Subcutaneous abdominal adipose tissue (tissue), 5 donors: ENCODE results near the gene AP2M1.
A peak's percentile ranks its signal among the peaks of the same experiment; 100 is the strongest.

Source experiments
- H3K27ac ChIP-seq: one replicate; pipeline ENCODE4 v1.7.0; 2013; ENCODE audit warnings: low read depth, mild to moderate bottlenecking, inconsistent platforms, low read length, moderate library complexity
- H3K27me3 ChIP-seq, 5 donors: one replicate each; pipeline ENCODE4 v1.7.0; 2013; ENCODE audit warnings: low read length in 5 of 5, inconsistent platforms in 1 of 5; ENCODE audit not compliant: control insufficient read depth in 5 of 5, insufficient read depth in 4 of 5
- H3K36me3 ChIP-seq, 5 donors: one replicate each; pipeline ENCODE4 v1.7.0; 2013; ENCODE audit warnings: low read length in 5 of 5; ENCODE audit not compliant: control insufficient read depth in 5 of 5, insufficient read depth in 5 of 5
- H3K4me1 ChIP-seq, 5 donors: one replicate each; pipeline ENCODE4 v1.7.0; 2013; ENCODE audit warnings: low read length in 5 of 5, mild to moderate bottlenecking in 3 of 5, moderate library complexity in 1 of 5; ENCODE audit not compliant: control insufficient read depth in 5 of 5, insufficient read depth in 5 of 5
- H3K4me3 ChIP-seq, 5 donors: one replicate each; pipeline ENCODE4 v1.7.0; 2013; ENCODE audit warnings: low read length in 5 of 5, low read depth in 1 of 5
- H3K9ac ChIP-seq, 5 donors: one replicate each; pipeline ENCODE4 v1.7.0; 2013; ENCODE audit warnings: low read length in 5 of 5, mild to moderate bottlenecking in 4 of 5, moderate library complexity in 3 of 5
- H3K9me3 ChIP-seq, 5 donors: one replicate each; pipeline ENCODE4 v1.7.0; 2013; ENCODE audit warnings: low read length in 5 of 5; ENCODE audit not compliant: control insufficient read depth in 5 of 5
- donor health status: healthy.
- donor health status: healthy.
- donor health status: healthy.
- donor health status: healthy.
- donor health status: healthy.

Gene AP2M1

GRCh38 chr3:184176377-184177330 is 2.0 kb downstream of the AP2M1 start:
- Histone ChIP-seq H3K4me1 (peaks cover 17 to 67% (median 64%) of the 10 kb centered on the region in 5 donors), H3K27ac (peak overlapping the region; percentile 94)

GRCh38 chr3:184177331-184177731 is 2.7 kb downstream of the AP2M1 start:
- H3K27ac ChIP-seq = peak overlapping the region; percentile 94
- H3K4me3 ChIP-seq = peak overlapping the region in 4 of 5 donors; percentile 87 to 97 (median 96)
- H3K9me3 ChIP-seq = no peaks in the 10 kb centered on the region
- H3K4me1 ChIP-seq = peaks cover 17 to 60% (median 58%) of the 10 kb centered on the region in 5 donors
- H3K36me3 ChIP-seq = peaks cover 5 to 55% (median 51%) of the 10 kb centered on the region in 5 donors
- H3K27me3 ChIP-seq = no peaks in the 10 kb centered on the region
- peak overlapping the region; percentile 38 to 98 (median 89) for H3K9ac ChIP-seq

More at GRCh38 chr3:184176377-184177330, 2.0 kb downstream of the AP2M1 start:
- H3K9me3 ChIP-seq = no peaks in the 10 kb centered on the region
- H3K36me3 ChIP-seq = peaks cover 2 to 53% (median 50%) of the 10 kb centered on the region in 5 donors
- peak overlapping the region; percentile 87 to 97 (median 94) for H3K4me3 ChIP-seq
- H3K9ac ChIP-seq = peak overlapping the region; percentile 58 to 98 (median 93)
- no peaks in the 10 kb centered on the region for H3K27me3 ChIP-seq

- Histone ChIP-seq H3K4me3 (peak overlapping the region in 2 of 5 donors; percentile 9 to 97), H3K9me3 (no peaks in the 10 kb centered on the region), H3K27ac (peak overlapping the region; percentile 94), H3K36me3 (peaks cover 8 to 60% (median 57%) of the 10 kb centered on the region in 5 donors), H3K9ac (peak overlapping the region in 3 of 5 donors; percentile 28 to 93 (median 38)), H3K4me1 (peaks cover 17 to 56% (median 53%) of the 10 kb centered on the region in 5 donors), H3K27me3 (no peaks in the 10 kb centered on the region)
Observed at GRCh38 chr3:184177767-184178306, 3.2 kb downstream of the AP2M1 start.

GRCh38 chr3:184178521-184179138 is 4.0 kb downstream of the AP2M1 start:
- Histone ChIP-seq H3K4me3 (no peak overlapping the region), H3K4me1 (peaks cover 17 to 51% (median 45%) of the 10 kb centered on the region in 5 donors), H3K9me3 (no peaks in the 10 kb centered on the region), H3K27ac (peak overlapping the region; percentile 94), H3K9ac (peak overlapping the region in 2 of 5 donors; percentile 20 to 28), H3K36me3 (peaks cover 11 to 68% (median 64%) of the 10 kb centered on the region in 5 donors), H3K27me3 (no peaks in the 10 kb centered on the region)

GRCh38 chr3:184180165-184180564 is 5.5 kb downstream of the AP2M1 start:
- no peak overlapping the region for H3K27ac ChIP-seq
- H3K4me1 ChIP-seq = peaks cover 16 to 43% (median 40%) of the 10 kb centered on the region in 5 donors
- H3K4me3 ChIP-seq = no peak overlapping the region
- H3K9me3 ChIP-seq = no peaks in the 10 kb centered on the region
- H3K9ac ChIP-seq = no peak overlapping the region
- H3K36me3 ChIP-seq = peaks cover 11 to 77% (median 71%) of the 10 kb centered on the region in 5 donors
- no peaks in the 10 kb centered on the region for H3K27me3 ChIP-seq

GRCh38 chr3:184181596-184181995 is 6.9 kb downstream of the AP2M1 start:
- Histone ChIP-seq H3K4me1 (peaks cover 14 to 40% (median 33%) of the 10 kb centered on the region in 5 donors), H3K27me3 (no peaks in the 10 kb centered on the region), H3K9me3 (no peaks in the 10 kb centered on the region), H3K27ac (no peak overlapping the region), H3K9ac (no peak overlapping the region), H3K36me3 (peaks cover 11 to 77% (median 71%) of the 10 kb centered on the region in 5 donors), H3K4me3 (no peak overlapping the region)

- Histone ChIP-seq H3K4me1 (peaks cover 3 to 40% (median 27%) of the 10 kb centered on the region in 5 donors), H3K9me3 (no peaks in the 10 kb centered on the region), H3K27ac (no peak overlapping the region), H3K36me3 (peaks cover 8 to 72% (median 63%) of the 10 kb centered on the region in 5 donors), H3K27me3 (no peaks in the 10 kb centered on the region), H3K9ac (no peak overlapping the region), H3K4me3 (no peak overlapping the region)
Observed at GRCh38 chr3:184183679-184184078, 9.0 kb downstream of the AP2M1 start.

GRCh38 chr3:184184546-184185230 is 10.0 kb downstream of the AP2M1 start:
- Histone ChIP-seq H3K36me3 (peaks cover 8 to 72% (median 63%) of the 10 kb centered on the region in 5 donors), H3K9me3 (no peaks in the 10 kb centered on the region), H3K4me1 (peaks cover 3 to 38% (median 24%) of the 10 kb centered on the region in 5 donors), H3K27me3 (no peaks in the 10 kb centered on the region), H3K9ac (peak overlapping the region in 3 of 5 donors; percentile 62 to 78 (median 72)), H3K4me3 (no peak overlapping the region), H3K27ac (peak overlapping the region; percentile 97)

- Histone ChIP-seq H3K9me3 (no peaks in the 10 kb centered on the region), H3K27ac (peak overlapping the region; percentile 97), H3K27me3 (no peaks in the 10 kb centered on the region), H3K36me3 (peaks cover 16 to 72% (median 64%) of the 10 kb centered on the region in 5 donors), H3K4me3 (peak overlapping the region; percentile 83 to 96 (median 93)), H3K9ac (peak overlapping the region; percentile 68 to 94 (median 78)), H3K4me1 (peaks cover 3 to 38% (median 24%) of the 10 kb centered on the region in 5 donors)
Observed at GRCh38 chr3:184185461-184186183, 11.0 kb downstream of the AP2M1 start.
